NCI-H460 (cell line): ENCODE data around the gene CTRL. TPM values are rescaled to one million over a fixed set of nuclear protein-coding genes. Genes with fewer than 3 reads are reported as not detected.

Source experiments
- DNase-seq: peaks from one replicate; pipeline ENCODE4 v3.0.0-alpha.2; 2016; ENCODE audit warnings: low read depth; ENCODE audit errors: extremely low read depth
- small RNA-seq, 2 experiments: library from RNA; depleted of rRNA; stranded (forward); fragments of <200 nt; gene quantifications; one replicate each; pipeline ENCODE3, GENCODE V24; 2014
- total RNA-seq: library from RNA; depleted of rRNA; stranded (reverse); fragments of >200 nt; shearing (Covaris generic); gene quantifications from 2 replicates; pipeline ENCODE4 v1.2.3, GENCODE V29; 2014; rRNA removed

Gene CTRL
- total RNA-seq, 1 experiment from 2014 or later, result 2.0 TPM

DNA sequence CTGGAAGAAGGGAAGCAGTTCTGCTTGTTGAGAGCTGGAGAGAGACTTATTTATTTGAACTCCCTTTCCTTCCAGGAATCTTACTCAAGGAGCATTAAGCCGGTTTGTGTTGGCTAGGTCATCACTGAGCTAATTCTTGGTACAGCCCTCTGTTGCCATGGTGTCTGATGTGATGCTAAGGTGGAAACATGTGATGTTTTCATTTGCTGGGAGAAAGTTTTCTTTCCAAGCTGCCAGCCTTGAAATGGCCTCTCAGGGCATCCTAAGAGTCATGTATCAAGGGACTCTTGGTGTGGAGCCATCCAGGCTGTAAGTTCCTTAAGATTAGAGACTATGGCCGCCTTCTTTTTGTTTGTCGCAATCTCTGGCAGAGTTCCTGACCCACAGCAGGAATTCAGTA is 34.4 kb downstream of the CTRL start:
- no peak for DNase-seq

DNA sequence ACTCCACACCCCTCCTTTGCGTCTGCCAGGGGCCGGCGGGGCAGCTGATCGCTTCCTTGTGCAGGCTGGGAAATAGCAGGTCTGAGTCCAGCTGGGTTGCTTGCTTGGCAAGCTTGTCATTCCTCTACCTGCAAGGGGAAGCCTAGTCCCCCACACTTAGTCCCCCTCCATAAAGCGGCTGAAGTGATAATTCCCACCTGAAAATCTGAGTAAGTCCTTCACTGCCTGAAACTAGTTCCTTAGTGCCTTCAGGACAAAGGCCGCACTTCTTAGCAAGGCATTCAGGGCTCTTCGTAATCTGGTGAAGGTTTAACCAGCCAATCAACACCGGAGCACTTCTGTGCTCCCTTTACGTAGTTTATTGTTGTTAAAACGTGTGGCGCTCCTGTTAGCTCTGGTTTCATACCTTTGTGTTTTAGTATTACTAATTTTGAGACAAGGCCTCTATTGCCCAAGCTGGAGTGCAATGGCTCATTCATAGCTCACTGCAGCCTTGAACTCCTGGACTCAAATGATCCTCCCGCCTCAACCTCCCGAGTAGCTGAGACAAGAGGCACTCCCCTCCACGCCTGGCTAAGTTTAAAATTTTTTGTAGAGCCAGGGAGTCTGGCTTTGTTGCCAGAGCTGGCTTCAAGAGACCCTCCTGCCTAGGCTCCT is 37.8 kb downstream of the CTRL start:
- DNase-seq, result no peak

- DNase-seq, result peak; percentile 98
These were observed 38.5 kb downstream of the CTRL start, which contains the start of gene PSKH1 for GRCh38 chr16:67892899-67893742. PSKH1 (plus strand) TSS chr16:67893254; CDS start chr16:67908750, 15,496 bp downstream.

- DNase-seq, result no peak
These were observed 39.3 kb downstream of the CTRL start for GRCh38 chr16:67892375-67892774.

DNA sequence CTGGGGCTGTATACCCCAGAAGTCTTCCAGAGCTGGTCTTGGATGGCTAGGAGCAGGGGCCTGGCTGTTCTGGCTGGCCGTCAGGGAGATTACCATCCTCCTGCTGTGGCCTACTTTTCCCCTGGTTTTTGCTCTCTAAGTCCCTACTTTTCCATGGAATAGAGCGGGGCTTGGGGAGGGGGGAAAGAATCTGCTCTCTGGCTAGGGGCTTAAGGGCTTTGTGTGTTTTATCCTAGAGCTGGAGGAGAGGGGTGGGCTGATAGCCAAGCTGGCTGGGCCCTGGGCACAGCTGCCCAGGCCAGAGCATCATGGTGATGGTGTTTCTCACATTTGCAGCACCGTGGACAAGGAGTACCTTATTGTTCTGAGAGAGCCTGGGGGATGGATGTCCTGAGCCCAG is 43.3 kb downstream of the CTRL start:
- DNase-seq, result no peak

DNA sequence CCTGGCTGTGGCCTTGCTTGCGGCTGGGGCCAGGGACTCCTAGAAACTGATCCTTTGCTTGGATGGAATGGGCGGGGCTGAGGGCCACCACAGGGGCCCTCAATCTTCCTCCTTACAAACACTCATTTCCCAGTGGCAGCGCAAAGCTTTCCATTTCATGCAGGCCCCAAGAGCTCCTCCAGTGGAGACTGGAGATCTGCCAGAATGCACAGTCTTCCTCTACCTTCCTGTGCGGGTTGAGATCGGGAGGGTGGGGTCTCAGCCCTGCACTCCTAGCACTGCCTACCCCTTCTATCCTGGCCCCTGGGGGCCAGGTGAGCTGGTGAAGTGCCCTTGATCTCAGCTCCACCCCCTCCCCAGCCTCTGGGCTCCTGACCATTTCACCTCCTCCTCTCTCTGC is 45.3 kb downstream of the CTRL start:
- DNase-seq, result no peak

DNA sequence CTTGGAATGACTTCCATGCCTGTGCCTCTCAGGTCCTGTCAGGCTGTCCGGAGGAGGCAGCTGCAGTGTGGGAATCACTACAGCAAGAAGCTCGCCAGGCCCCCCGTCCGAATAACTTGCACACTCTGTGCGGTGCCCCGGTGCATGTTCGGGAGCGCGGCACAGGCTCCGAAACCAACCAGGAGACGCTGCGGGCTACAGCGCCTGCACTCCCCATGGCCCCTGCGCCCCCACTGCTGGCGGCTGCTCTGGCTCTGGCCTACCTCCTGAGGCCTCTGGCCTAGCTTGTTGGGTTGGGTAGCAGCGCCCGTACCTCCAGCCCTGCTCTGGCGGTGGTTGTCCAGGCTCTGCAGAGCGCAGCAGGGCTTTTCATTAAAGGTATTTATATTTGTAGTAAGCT is 45.7 kb downstream of the CTRL start:
- DNase-seq, result no peak

DNA sequence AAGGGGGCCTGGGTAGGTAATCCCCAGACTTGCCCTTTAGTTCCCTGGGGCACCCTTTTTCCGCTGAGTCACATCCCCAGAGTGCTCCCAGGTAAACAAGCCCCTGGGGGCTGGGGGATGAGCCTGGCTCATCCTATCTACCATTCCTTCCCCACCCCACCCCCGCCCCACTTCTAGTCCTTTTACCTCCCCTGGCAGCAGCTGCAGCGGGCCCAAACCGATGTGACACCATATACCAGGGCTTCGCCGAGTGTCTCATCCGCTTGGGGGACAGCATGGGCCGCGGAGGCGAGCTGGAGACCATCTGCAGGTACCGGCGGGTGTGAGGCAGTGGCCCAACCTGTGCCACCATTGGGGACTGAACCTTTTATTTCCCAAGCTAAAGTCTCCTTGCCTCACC is 46.1 kb downstream of the CTRL start:
- no peak for DNase-seq

GRCh38 chr16:67884684-67885083 is 47.0 kb downstream of the CTRL start, which contains the start of gene NRN1L:
NRN1L (plus strand) TSS chr16:67884885; CDS start chr16:67884904, 19 bp downstream.
- DNase-seq, result peak; percentile 90

GRCh38 chr16:67883872-67884261 is 47.8 kb downstream of the CTRL start:
- peak; percentile 49 for DNase-seq

DNA sequence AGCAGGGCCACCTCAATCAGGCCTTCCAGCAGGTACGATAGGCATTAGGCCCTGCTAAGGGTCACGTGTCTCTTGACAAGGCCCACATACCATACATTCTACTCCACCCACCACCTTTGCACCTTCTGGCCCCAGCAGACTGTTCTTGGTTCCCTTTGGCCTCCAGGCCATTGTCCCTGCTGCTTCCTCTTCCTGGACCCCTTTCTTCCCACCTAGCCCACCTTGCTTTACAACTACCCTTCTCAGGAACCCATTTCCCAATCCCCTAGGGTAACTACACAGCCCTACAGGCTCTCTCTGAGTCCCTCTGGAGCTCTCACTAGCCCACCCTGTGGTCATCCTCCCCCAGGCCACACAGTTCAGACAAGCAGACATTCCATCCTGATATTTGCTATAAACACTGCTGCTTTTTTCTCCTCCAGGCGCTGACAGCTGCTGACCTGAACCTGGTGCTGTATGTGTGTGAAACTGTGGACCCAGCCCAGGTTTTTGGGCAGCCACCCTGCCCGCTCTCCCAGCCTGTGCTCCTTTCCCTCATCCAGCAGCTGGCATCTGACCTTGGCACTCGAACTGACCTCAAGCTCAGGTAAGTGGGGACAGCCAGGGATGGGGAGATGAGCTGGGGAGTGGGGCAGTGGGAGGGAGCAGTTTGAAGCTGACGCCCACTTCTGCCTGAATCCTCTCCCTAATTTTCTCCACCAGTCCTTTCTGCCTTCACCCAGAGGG is 48.4 kb downstream of the CTRL start:
- no peak for DNase-seq

GRCh38 chr16:67882374-67883145 is 49.1 kb downstream of the CTRL start:
- no peak for DNase-seq

GRCh38 chr16:67881621-67882161 is 50.0 kb downstream of the CTRL start:
- no peak for DNase-seq

GRCh38 chr16:67880584-67880983 is 51.1 kb downstream of the CTRL start:
- no peak for DNase-seq

DNA sequence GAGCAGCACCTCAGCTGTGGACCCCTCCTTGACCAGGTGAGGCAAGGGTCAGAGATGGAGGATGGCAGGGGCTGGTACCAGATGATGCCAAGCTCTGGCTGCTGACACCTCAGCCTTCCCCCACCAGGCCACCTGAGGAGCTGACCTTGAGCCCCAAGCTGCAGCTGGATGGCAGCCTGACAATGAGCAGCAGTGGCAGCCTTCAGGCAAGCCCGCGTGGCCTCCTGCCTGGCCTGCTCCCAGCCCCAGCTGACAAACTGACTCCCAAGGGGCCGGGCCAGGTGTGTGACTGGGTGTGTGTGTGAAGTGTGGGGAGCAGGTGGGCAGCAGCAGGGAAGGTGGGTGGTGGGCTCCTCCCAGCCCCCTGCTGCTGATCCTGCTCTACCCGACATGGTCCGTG is 51.7 kb downstream of the CTRL start:
- DNase-seq, result no peak

Small RNA genes lying within 50 kb of the gene (small RNA-seq; reads per million reads assigned to genes)
- 0 reads per million in 2 experiments for gene NRN1L

Other genes starting within 250 kb of the CTRL start
- gene GFOD2, start 212.5 kb downstream of the CTRL start, total RNA-seq, result 15.0 and 17.4 TPM in 2 replicates
- 6.8 and 8.2 TPM in 2 replicates for gene RANBP10, start 125.3 kb downstream of the CTRL start, total RNA-seq
- gene TSNAXIP1, start 125.0 kb downstream of the CTRL start, total RNA-seq, result 0.45 TPM in 1 of 2 replicates, not detected in the other
- 43.6 and 49.4 TPM in 2 replicates for gene THAP11, start 89.5 kb downstream of the CTRL start, total RNA-seq
- gene NUTF2, start 84.9 kb downstream of the CTRL start, total RNA-seq, result 260 and 267 TPM in 2 replicates
- 26.4 and 28.4 TPM in 2 replicates for gene CENPT, start 84.2 kb downstream of the CTRL start, total RNA-seq
- 52.6 and 55.4 TPM in 2 replicates for gene EDC4, start 58.8 kb downstream of the CTRL start, total RNA-seq
- gene NRN1L, start 47.0 kb downstream of the CTRL start, total RNA-seq, result 0.87 and 1.9 TPM in 2 replicates
- 5.3 and 6.5 TPM in 2 replicates for gene PSKH1, start 38.6 kb downstream of the CTRL start, total RNA-seq
- gene PSMB10, start 5.0 kb upstream of the CTRL start, total RNA-seq, result 28.7 and 34.9 TPM in 2 replicates
- gene LCAT, start 12.3 kb upstream of the CTRL start, total RNA-seq, result 4.6 and 8.4 TPM in 2 replicates
- 35.8 and 37.2 TPM in 2 replicates for gene SLC12A4, start 36.8 kb upstream of the CTRL start, total RNA-seq
- not detected in 2 replicates for gene DPEP3, start 48.6 kb upstream of the CTRL start, total RNA-seq
- gene DPEP2, start 67.6 kb upstream of the CTRL start, total RNA-seq, result not detected in 2 replicates
- not detected in 2 replicates for gene DPEP2NB, start 84.0 kb upstream of the CTRL start, total RNA-seq
- 20.1 and 22.7 TPM in 2 replicates for gene DDX28, start 91.4 kb upstream of the CTRL start, total RNA-seq
- gene DUS2, start 91.4 kb upstream of the CTRL start, total RNA-seq, result 34.5 and 39.4 TPM in 2 replicates
- gene NFATC3, start 153.5 kb upstream of the CTRL start, total RNA-seq, result 29.5 and 31.3 TPM in 2 replicates